ENCODE results near the gene MTMR11. TPM values are rescaled to one million over a fixed set of nuclear protein-coding genes. Genes with fewer than 3 reads are reported as not detected.

The MTMR11 gene
- total and polyA plus RNA-seq, 7 donors, result 10.3 to 85.8 (median 22.5) TPM

- peaks cover 0 to 36% (median 12%) of the 10 kb centered on the region in 4 donors for H3K36me3 ChIP-seq
- no peak overlapping the region for H3K4me3 ChIP-seq
- H3K27me3 ChIP-seq, result no peaks in the 10 kb centered on the region
- H3K4me1 ChIP-seq, result peaks cover 0 to 28% (median 20%) of the 10 kb centered on the region in 4 donors
- TF ChIP-seq POLR2AphosphoS5 (IDR thresholded peaks at IDR 0.05) (no peak), POLR2A (IDR thresholded peaks at IDR 0.05) (no peak)
- H3K9me3 ChIP-seq, result no peaks in the 10 kb centered on the region
- WGBS, 2 donors, result 35 to 75% methylated on average over 1 of the region's 1 CpG
- intact Hi-C loops (cut with DNase I), result no loop called here
- no peak overlapping the region for H3K27ac ChIP-seq
- no peak for DNase-seq
Observed at GRCh38 chr1:149978547-149979023, 41.9 kb upstream of the MTMR11 start.

- Histone ChIP-seq H3K9me3 (no peaks in the 10 kb centered on the region), H3K4me3 (no peak overlapping the region), H3K36me3 (peaks cover 8 to 49% (median 18%) of the 10 kb centered on the region in 4 donors), H3K27ac (no peak overlapping the region), H3K27me3 (no peaks in the 10 kb centered on the region), H3K4me1 (peaks cover 0 to 28% (median 20%) of the 10 kb centered on the region in 4 donors)
- WGBS, 2 donors, result 97 to 98% methylated on average over 3 of the region's 3 CpGs
- no peak for DNase-seq
- TF ChIP-seq POLR2A (IDR thresholded peaks at IDR 0.05) (no peak), POLR2AphosphoS5 (IDR thresholded peaks at IDR 0.05) (no peak), EP300 (IDR thresholded peaks at IDR 0.05) (no peak), CTCF (IDR thresholded peaks at IDR 0.05) (no peak)
- intact Hi-C loops (cut with DNase I), result no loop called here
Observed at GRCh38 chr1:149977345-149977744, 40.7 kb upstream of the MTMR11 start.

GRCh38 chr1:149972547-149972946 lies 35.9 kb upstream of the MTMR11 start:
- no peak overlapping the region for H3K4me3 ChIP-seq
- no peaks in the 10 kb centered on the region for H3K27me3 ChIP-seq
- no peaks in the 10 kb centered on the region for H3K4me1 ChIP-seq
- no peaks in the 10 kb centered on the region for H3K9me3 ChIP-seq
- H3K36me3 ChIP-seq, result peaks cover 17 to 95% (median 39%) of the 10 kb centered on the region in 4 donors
- H3K27ac ChIP-seq, result no peak overlapping the region
- WGBS, 2 donors, result 96 to 98% methylated on average over 2 of the region's 2 CpGs
- TF ChIP-seq POLR2AphosphoS5 (IDR thresholded peaks at IDR 0.05) (no peak), CTCF (IDR thresholded peaks at IDR 0.05) (no peak), EP300 (IDR thresholded peaks at IDR 0.05) (no peak), POLR2A (IDR thresholded peaks at IDR 0.05) (no peak)
- no peak for DNase-seq
- intact Hi-C loops (cut with DNase I), result loop anchor here (5.0 kb wide), 1 partner anchor 35 kb away; no protein-coding TSS in a partner anchor

GRCh38 chr1:149967646-149968045 lies 31.0 kb upstream of the MTMR11 start:
- intact Hi-C loops (cut with DNase I), result no loop called here
- no peak for DNase-seq
- TF ChIP-seq POLR2A (IDR thresholded peaks at IDR 0.05) (no peak), POLR2AphosphoS5 (IDR thresholded peaks at IDR 0.05) (no peak), EP300 (IDR thresholded peaks at IDR 0.05) (no peak), CTCF (IDR thresholded peaks at IDR 0.05) (no peak)
- Histone ChIP-seq H3K27ac (no peak overlapping the region), H3K4me1 (peaks cover 0 to 1% (median under 1%) of the 10 kb centered on the region in 4 donors), H3K9me3 (no peaks in the 10 kb centered on the region), H3K36me3 (peaks cover 20 to 97% (median 51%) of the 10 kb centered on the region in 4 donors), H3K27me3 (no peaks in the 10 kb centered on the region), H3K4me3 (no peak overlapping the region)

GRCh38 chr1:149967041-149967440 lies 30.4 kb upstream of the MTMR11 start:
- no peaks in the 10 kb centered on the region for H3K27me3 ChIP-seq
- H3K9me3 ChIP-seq, result no peaks in the 10 kb centered on the region
- peaks cover 0 to 7% (median 3%) of the 10 kb centered on the region in 4 donors for H3K4me1 ChIP-seq
- intact Hi-C loops (cut with DNase I), result no loop called here
- peaks cover 20 to 96% (median 51%) of the 10 kb centered on the region in 4 donors for H3K36me3 ChIP-seq
- TF ChIP-seq POLR2A (IDR thresholded peaks at IDR 0.05) (no peak), CTCF (IDR thresholded peaks at IDR 0.05) (no peak), POLR2AphosphoS5 (IDR thresholded peaks at IDR 0.05) (no peak), EP300 (IDR thresholded peaks at IDR 0.05) (no peak)
- no peak overlapping the region for H3K27ac ChIP-seq
- no peak for DNase-seq
- 93 to 96% methylated on average over 3 of the region's 3 CpGs for WGBS, 2 donors
- H3K4me3 ChIP-seq, result no peak overlapping the region

All from sigmoid colon (tissue), 7 donors.